GM21717 (cell line): Measurements from ENCODE around the gene ADARB2.

Source experiments
- ATAC-seq: cut with Tn5 transposase; IDR thresholded peaks from one replicate; pipeline ENCODE4 v1.9.1; 2021; ENCODE audit warnings: mild to moderate bottlenecking, moderate library complexity; ENCODE audit not compliant: unreplicated experiment

The ADARB2 gene

DNA sequence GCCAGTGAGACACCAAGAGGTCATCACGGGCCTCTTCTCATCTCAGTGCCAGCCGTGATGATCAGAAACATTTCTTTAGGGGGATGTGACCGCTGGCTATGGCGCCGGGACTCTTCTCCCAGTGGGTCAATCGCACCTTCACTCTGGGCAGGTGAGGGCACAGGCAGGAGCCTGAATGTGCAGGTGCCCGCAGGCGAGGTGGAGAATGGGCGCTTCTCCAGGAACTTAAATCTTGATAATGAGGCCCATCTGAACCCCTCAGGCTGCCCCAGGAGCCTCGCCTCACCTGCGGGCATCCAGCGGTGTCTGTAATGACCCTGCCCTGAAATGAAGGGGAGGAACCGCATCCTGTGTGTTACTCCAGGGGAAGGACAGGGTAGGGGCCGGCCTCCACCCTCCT, 204.7 kb downstream of the ADARB2 start:
- no peak for ATAC-seq

DNA sequence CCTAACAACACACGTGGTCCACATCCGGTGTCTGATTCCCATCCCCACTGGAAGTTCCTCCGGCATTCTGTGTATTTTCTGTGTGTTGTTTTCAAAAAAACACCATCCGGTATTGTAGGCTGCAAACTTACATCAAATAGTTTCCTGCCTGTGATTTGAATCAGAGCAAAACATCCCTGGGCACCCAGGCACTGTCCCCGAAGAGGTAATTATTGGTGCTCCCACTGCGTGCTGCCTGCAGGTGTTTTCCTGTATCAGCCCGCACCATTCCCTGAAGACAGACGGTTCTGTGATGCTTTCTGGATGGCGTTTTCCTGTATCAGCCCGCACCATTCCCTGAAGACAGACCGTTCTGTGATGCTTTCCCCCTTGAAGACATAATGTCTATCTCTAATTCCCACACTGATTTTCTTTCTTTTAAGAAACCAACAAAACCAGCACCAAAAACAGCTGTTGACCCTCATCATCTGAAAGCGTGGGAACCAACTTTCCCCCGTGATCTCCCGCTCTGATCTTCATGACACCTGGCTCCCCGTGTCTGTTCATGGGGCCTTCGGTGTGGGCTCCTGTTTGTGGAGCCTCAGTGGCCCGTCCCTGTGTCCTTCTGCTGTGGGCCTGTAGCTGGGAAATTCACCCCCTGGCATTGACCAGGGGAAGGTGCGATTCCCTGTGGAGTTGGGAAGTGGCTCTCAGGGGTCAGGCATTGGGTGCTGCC, 205.3 kb downstream of the ADARB2 start:
- ATAC-seq: no peak

DNA sequence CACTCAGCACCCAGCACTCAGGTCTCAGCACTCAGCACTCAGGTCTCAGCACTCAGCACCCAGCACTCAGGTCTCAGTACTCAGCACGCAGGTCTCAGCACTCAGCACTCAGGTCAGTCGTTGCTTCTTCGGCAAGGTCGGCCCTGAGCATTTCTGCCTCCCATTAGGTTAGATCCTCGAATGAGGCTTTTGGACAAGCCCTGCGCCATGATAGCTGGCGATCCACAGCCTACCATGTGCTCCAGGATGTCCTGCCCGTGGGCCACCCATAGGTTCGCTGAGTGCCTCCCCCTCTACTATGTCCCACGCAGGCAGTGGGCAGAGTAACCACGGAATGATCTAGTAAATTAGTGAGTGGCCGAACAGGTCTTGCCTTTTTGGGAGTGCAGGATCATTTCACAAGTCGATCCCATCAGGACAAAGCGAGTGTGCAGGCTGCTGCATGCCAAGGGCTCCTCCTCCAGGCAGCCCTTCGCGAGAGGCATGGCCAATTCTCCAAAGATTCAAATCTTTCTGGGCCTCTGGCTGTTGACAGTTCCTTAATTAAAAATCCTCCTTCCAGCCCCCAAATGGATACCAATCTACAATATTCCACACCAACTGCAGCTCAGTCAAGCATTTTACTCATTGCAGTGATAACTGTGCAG, 206.3 kb downstream of the ADARB2 start:
- ATAC-seq: no peak

DNA sequence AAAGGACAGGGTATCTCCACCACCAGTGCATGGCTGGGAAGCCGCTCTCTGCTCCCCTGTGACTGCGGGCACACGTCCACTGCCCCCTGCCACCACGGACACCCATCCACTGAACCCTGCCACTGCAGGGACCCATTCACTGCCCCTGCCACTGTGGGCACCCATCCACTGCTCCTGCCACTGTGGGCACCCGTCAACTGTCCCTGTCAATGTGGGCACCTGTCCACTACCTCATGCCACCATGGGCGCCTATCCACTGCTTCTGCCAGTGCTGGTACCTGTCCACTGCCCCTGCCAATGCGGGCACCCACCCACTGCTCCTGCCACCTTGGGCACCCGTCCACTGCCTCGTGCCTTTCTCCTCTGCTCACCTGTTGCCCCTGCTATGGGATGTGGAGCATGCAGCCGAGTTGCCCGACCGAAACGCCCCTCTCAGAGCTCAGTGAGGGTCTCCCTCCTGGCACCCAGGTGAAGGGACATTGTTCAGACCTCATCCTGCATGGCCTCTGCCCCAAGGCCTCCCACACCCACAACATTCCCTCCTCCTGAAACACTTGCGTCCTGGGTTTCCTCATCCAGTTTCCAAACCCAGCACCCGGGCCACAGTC, 207.4 kb downstream of the ADARB2 start:
- ATAC-seq: no peak

DNA sequence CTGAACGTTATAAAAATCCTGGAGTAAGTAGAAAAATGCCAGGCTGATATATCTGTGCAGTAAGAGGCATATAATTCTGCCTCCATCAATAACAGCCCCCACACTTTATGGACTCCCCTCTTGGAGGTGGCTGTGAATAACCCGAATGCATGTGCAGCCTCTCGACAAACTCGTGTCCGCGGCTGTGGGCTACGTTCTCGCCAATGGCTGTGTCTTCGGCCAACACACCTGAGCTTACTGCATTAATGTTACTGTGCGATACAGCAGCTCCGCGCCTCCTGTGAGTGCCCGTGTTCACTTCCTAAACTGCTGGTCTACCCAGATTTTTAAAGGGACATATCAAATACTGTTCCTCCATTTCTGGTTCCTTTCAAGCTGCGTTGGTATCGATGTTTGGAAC, 209.4 kb downstream of the ADARB2 start:
- ATAC-seq: no peak

DNA sequence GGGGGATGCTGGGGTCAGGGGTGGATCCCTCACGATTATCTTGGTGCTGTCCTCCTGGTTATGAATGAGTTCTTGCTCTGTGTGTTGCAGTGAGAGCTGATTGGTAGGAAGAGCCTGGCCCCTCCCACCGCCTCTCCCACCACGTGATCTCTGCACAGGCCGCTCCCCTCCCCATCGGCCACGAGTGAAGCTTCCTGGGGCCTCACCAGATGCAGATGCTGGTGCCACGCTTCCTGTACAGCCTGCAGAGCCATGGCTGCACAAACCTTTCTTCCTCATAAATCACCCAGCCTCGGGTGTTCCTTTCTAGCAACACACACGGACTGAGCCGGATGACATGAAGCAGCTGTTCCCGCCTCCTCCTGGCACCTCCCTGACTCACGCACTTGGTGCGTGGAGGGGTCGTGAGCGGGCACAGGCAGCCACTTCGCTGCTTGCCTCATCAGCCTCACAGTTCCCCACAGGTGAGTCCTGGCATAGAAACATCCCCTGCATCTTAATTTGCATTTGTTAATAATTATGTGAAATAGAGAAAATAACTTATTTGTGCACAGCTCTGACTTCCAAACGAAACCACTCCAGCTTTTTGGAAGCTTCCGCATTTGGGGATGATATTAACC, 210.8 kb downstream of the ADARB2 start:
- no peak for ATAC-seq

DNA sequence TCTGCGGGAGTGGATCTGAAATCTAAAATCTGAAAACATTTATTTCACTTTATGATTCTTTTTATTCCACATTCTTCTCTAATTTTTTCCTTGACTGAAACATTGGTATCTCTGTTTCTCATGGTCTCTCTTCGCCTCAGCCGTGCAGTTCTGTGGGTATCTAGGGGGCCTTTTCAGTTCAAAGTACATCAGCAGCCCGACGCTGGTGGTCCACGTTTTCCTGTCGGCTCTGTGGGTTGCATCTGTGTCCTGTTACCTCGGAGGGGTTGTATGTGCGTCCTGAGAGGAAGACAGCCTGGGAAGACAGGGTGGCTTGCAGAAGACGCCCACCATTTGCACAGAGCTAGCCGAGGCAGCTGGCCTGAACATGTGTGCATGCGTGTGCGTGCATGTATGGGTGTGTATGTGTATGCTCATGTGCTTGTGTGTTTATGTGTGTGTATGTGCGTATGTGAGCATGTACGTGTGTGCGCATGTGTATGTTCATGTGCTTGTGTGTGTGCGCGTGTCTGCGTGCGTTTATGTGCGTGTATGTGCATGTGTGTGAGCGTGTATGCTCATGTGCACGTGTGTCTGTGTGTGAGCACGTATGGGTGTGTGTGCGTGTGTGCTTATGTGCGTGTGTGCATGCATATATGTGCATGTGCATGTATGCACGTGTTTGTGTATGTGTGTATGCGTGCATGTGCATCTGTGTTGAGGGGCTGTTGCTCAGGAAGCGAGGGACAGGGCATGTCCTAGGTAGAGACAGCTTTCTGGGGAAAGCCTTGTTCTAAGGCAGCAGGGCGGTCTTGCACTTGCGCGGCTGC, 211.8 kb downstream of the ADARB2 start:
- no peak for ATAC-seq

DNA sequence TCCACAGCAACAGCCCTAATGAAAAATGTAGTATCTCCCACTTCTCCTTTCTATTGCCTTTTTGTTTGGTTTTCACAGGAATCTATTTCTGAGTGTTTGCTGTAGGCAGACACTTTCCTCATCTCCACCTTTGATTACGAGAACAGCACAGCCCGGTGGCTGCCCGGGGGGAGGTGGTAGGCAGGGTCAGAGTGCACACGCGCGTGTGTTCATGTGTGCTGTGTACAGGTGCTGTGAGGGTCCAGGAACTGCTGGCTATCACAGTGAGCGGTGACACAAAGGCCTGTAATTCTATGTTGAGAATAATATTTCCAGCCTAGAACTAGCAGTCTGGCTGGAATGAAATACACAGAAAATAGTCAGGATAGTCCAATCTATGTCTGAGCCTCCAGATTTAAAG, 212.8 kb downstream of the ADARB2 start:
- no peak for ATAC-seq

DNA sequence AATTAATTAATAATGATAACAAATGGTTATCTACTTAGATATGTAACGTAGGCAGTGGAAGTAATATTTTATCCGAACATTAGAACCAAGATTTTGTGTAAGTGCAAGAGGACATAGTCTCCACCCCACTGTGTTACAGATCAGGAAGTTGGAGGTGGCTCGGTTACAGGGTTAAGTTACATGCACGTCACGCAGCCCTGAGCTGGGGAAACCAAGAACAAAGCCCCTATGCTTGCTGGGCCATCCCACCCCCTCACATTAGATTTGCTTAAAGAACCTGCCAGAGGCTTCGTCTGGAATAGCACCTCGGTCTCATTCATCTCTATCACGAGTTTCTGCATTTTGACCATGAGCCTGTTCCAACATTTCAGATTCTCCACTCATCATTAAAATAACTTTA, 214.1 kb downstream of the ADARB2 start:
- no peak for ATAC-seq

DNA sequence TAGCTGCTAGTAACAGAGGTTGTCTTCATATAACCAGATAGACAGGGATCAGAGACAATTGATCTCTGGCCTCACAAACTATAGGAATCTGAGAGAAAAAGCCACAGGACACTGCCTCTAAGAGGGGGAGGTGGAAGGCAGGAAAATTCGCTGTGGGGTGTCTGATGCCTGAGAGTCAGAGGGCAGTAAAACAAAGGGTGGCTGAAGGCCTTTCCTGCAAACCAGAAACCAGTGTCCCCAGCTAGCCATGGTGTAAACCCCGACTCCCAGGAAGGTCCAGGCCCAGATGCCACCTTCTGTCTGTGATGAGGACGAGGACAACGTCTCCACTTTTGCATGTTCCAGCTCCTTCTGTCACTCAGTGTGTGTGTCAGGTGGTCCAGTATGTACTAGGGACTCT, 215.1 kb downstream of the ADARB2 start:
- ATAC-seq: no peak

DNA sequence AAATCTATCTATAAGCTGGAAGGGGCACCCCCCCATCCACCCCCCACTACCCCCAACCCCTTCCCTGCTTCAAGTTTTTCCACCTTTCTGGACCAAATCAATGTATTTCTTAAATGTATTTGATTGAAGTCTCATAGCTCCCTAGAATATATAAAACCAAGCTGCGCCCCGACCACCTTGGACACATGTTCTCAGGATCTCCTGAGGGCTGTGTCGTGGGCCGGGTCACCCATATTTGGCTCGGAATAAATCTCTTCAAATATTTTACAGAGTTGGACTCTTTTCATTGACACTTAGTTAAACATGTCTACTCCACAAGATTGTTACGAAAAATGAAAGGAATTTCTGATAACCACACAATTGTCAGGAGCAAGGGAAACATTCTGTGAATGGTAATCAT, 215.6 kb downstream of the ADARB2 start:
- ATAC-seq: no peak

DNA sequence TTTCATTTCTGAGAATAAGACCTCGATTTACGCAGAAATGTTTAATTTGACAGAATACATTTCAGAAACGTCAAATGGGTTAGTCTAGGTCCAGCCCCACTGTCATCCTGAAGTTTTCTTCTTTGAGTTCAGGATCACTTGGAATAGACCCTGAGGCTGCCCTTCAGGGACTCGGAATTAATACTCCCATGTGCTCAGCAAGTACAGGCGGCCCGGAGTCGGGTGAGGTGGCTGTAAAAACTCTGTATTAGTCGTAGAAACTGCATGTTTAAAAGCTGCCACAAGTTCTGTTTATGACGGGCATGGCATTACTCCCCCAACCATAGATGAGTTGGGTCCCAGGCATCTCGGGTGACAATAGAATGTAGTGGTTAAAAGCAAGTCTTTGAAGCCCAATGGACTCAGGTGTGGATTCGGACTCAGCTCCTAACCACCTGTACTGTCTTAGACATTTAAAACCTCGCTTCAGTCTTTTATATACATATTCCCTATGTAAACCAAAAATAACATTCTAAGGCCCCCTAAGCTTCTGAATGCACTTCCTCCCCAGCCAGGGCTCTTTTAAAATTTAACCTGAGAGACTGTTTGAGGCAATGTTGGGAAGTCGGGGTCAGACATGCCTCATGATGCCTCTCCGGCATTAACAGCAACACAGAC, 216.3 kb downstream of the ADARB2 start:
- ATAC-seq: no peak

DNA sequence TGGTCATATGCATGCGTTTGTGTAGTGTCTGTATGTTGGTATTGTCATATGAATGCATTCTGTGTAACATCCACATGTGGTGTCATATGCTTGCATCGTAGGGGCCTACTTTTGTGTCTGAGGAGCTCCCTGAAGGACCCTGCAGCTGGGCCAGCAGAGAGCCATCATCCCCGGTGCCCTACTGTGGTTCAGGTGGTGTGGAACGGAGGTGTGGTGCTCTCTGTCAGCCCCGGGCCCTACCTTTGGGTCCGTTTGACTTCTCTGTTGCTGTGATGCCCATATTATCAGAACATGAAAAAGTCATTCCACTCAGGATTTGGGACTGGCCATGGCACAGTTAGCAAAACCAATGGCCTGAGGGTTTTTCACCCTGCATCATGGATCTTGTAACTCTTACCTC, 217.9 kb downstream of the ADARB2 start:
- no peak for ATAC-seq

DNA sequence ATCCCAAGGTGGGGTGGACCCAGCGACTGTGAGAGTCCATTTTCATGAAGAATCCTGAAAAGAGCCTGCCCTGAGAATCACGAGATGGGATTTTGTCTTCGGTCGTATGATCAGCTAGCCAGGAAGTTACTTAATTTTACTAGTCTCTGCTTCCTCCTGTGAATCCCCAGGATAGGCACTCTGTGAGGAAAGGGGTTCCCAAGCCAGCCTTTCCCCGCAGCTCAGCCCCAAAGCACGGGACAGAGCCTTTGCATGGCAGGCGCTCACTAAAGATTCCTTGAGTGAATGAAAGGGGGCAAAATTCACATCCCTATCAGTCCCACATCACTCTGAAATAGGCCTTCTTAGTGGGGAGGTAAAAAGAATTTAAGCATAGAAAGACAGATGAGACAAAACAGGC, 219.6 kb downstream of the ADARB2 start:
- no peak for ATAC-seq

DNA sequence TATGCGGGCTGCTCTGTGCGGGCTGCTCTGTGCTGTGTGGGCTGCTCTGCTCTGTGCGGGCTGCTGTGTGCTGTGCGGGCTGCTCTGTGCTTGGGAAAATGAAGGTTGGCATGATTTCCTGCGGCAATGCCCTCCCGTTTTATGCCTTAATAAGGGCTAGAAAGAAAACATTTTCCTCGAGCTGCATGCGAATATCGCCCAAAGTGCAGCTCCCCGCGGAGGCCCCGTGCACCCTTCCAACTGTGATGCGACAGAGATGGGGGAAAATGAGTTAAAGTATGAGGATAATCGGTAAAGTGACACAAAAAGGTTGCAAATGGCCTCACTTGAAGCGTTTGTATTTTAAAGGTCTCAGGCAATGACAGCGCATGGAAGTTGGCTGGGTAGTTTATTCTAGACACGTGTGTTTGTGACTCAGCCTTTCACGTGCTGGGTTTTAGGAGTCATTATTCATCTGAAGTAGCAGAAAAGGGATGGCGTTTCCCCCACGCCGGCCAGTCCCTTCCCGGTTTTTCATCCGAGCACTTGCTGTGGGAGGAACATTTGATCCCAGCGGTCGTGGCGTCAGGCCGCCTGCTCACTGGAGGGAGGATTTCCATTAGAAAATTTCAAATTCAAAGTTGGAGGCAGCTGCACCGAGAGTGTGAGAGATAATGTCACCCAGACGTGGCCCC, 220.7 kb downstream of the ADARB2 start:
- ATAC-seq: no peak

DNA sequence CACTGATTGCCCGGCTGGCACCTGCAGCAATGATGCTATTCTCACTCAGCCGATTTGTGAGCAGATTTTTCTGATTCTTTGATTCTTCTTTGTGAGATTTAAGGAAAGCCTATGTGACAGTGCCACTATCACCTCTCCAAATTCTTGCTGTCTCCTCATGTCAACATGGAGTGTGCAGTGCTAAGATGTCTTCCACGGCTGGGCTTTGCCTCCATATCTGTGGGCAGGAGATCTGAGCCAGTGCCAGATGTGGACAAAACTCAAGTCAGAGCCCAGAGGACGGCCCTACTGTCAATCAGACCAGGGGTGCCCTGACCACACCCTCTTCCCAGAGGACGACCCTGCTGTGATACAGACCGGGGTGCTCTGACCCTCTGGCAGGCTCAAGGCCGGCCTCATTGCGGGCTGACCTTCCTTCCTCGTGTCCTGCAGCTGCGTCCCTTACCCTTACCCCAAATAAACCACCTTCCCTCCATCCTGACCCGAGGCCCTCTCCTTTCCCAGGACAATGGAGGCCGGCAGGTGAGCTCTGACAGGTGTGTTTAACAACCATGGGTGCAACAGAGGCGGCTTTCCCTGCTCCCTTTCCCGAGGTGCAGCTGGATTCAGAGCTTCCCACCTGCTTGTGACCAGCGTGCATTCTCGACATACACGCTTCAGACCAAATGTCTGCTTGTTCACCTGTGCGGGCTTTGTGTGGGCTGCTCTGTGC, 221.4 kb downstream of the ADARB2 start:
- no peak for ATAC-seq

DNA sequence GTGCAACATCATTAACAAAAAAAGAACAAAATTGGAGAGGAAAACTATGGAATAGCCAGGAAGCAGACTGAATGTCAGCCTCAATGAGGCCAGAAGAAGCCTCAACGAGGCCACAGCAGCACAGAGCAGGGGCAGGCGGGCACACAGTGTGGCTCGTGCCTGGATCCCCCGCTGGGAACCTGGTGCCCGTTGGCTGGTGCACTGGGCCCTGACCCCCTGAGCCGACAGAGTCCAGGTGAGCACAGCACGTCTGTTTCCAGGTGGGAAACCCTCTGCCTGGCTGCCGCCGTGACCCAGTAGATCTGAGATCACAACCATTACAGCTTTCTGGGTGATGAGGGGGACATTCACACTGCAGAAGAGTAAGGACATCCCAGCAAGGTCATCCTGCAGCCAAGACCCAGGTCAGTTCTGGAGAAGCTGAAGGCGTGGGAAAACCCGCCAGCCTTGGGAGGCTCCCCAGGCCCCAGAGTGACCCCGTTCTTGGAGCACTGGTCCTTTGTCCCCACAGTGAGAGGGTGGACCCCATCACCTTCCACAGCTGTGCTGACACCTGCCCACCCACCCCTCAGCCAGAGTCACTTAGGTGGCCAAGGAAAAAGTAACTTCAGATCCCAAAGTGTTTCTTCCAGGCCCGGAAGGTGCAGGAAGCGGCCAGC, 222.1 kb downstream of the ADARB2 start:
- no peak for ATAC-seq

DNA sequence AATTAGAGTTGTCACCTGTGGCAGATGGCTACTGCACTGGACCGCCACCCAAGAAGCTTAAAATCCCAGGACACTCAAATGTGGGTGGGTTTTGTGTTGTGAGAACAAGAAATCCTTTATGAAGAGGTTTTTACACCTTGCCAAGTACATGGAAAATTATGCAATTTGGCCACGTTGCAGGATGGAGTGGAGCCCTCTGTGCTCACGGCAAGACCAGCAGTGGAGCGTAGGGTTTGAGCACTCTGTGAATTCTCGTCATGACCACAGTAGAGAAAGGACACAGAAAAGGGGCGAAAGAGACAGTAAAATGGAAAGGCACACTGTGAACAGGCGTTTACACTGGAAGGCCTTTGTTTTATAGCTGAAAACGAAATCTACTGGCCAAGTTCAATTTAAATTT, 222.6 kb downstream of the ADARB2 start:
- ATAC-seq: no peak

DNA sequence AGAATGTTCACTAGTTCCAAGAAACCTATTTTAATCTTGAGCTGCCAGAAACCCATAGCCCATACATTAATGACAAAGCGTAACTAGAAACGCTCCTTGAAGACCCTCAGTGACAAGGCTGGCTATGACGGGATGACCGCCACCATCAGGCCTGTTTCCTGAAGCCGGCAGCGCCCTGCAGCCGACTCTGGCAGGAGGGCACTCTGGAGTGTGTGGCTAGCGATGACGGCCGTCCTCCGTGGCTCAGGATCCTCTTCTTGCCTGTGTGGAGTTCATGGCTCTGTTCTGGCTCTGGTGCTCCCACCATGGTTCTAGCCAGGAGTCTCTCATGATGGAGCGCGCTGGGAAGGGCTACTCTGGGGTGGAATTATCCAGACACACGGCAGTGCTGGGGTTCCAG, 224.1 kb downstream of the ADARB2 start:
- no peak for ATAC-seq
